K562 (cell line): ENCODE results near the gene VPS33B. TPM values are rescaled to one million over a fixed set of nuclear protein-coding genes. Genes with fewer than 3 reads are reported as not detected.

ENCODE experiments used
- ARID2 ChIP-seq: fragments of 450-650 bp; IDR thresholded peaks from 2 replicates; pipeline ENCODE4 v1.6.1; 2017; ENCODE audit warnings: antibody characterized with exemption, mild to moderate bottlenecking
- EHMT2 ChIP-seq: fragments of 450-650 bp; IDR thresholded peaks from 2 replicates; pipeline ENCODE4 v1.6.1; 2018; ENCODE audit warnings: antibody characterized with exemption
- ETV5 ChIP-seq: sonication (generic); formaldehyde crosslinking; IDR thresholded peaks from 2 replicates; pipeline ENCODE4 v1.4.0; 2020; ENCODE audit warnings: low read depth, mild to moderate bottlenecking, missing genetic modification reagents
- GTF2F1 ChIP-seq: IDR thresholded peaks from 2 replicates; pipeline ENCODE4 v1.6.1; 2011; ENCODE audit warnings: low read depth, low read length, improper control_type of control experiment
- JUN ChIP-seq, 2 experiments: sonication (generic) in 1 of 2; formaldehyde crosslinking in 1 of 2; IDR thresholded peaks; 2 replicates each; pipeline versions ENCODE4 v1.6.1 to v1.8.0; 2012 to 2022; ENCODE audit warnings: borderline replicate concordance in 2 of 2, mild to moderate bottlenecking in 2 of 2, improper control_type of control experiment in 1 of 2, low read depth in 1 of 2, low read length in 1 of 2, missing genetic modification reagents in 1 of 2
- KAT8 ChIP-seq: fragments of 450-650 bp; IDR thresholded peaks from 2 replicates; pipeline ENCODE4 v1.6.1; 2016; ENCODE audit warnings: low read depth, mild to moderate bottlenecking
- RBM17 ChIP-seq: fragments of 200-400 bp; formaldehyde crosslinking; IDR thresholded peaks from 2 replicates; pipeline ENCODE4 v1.6.1; 2017; ENCODE audit warnings: low read depth, mild to moderate bottlenecking, low read length, borderline replicate concordance
- SMARCB1 ChIP-seq: IDR thresholded peaks from 2 replicates; pipeline ENCODE4 v1.6.1; 2011; ENCODE audit warnings: improper control_type of control experiment, low read depth; ENCODE audit not compliant: insufficient read length
- STAG1 ChIP-seq: sonication (generic); formaldehyde crosslinking; IDR thresholded peaks from 2 replicates; pipeline ENCODE4 v1.5.0; 2020; ENCODE audit warnings: missing genetic modification reagents, borderline replicate concordance
- TAF15 ChIP-seq: fragments of 200-400 bp; formaldehyde crosslinking; IDR thresholded peaks from 2 replicates; pipeline ENCODE4 v1.6.1; 2017; ENCODE audit warnings: mild to moderate bottlenecking, low read depth, low read length, moderate library complexity
- TAF9B ChIP-seq: fragments of 450-650 bp; IDR thresholded peaks from 2 replicates; pipeline ENCODE4 v1.6.1; 2018; ENCODE audit warnings: mild to moderate bottlenecking; ENCODE audit not compliant: partially characterized antibody
- TBP ChIP-seq: optimal IDR thresholded peaks from 2 replicates; pipeline ENCODE3; 2011; ENCODE audit warnings: low read depth, low read length, improper control_type of control experiment
- ZBED1 ChIP-seq: IDR thresholded peaks from 2 replicates; pipeline ENCODE4 v1.6.1; 2014
- ZBTB9 ChIP-seq: fragments of 450-650 bp; formaldehyde crosslinking; IDR thresholded peaks from 2 replicates; pipeline ENCODE4 v1.4.0; 2020; ENCODE audit warnings: mild to moderate bottlenecking, moderate library complexity
- ZNF639 ChIP-seq, 2 experiments: fragments of 200-800 bp in 1 of 2; sonication (Bioruptor generic) in 1 of 2; sonication (generic) in 1 of 2; formaldehyde crosslinking in 1 of 2; IDR thresholded peaks in 1 of 2; conservative IDR thresholded peaks in 1 of 2; 2 replicates each; pipeline versions ENCODE4 v1.5.0 to v1.6.1; 2016 to 2020; ENCODE audit warnings: missing compliant biosample characterization in 1 of 2, missing genetic modification characterization in 1 of 2, missing genetic modification reagents in 1 of 2
- polyA plus RNA-seq, 8 experiments: library from polyadenylated mRNA; depleted of rRNA in 4 of 8; stranded (reverse) in 5 of 8; unstranded in 3 of 8; fragments of >200 nt; fragmentation: Nextera tagmentation in 2 of 8; fragmentation: Illumina TruSeq in 1 of 8; extraction: Ambion mirVana in 2 of 8; extraction: Trizol in 1 of 8; gene quantifications; 2 replicates each; pipeline versions ENCODE4 v1.2.1 to v1.2.3, GENCODE V29; 2011 to 2014; ENCODE audit warnings: inconsistent platforms in 1 of 8, missing spikeins in 1 of 8
- total RNA-seq, 7 experiments: library from RNA; depleted of rRNA in 6 of 7; stranded (reverse); fragments of >200 nt in 6 of 7; fragmentation: Illumina TruSeq in 2 of 7; extraction: Trizol in 2 of 7; gene quantifications; 2 replicates each; pipeline versions ENCODE4 v1.2.1 to v1.2.3, GENCODE V29; 2011 to 2021; ENCODE audit warnings: low replicate concordance in 1 of 7
- TF ChIP-seq, protein P1 (sequence below): fragments of 450-650 bp; formaldehyde crosslinking; IDR thresholded peaks from 2 replicates; pipeline ENCODE4 v1.4.0; 2022; ENCODE audit warnings: mild to moderate bottlenecking, moderate library complexity
- TF ChIP-seq, protein P2 (sequence below): sonication (generic); formaldehyde crosslinking; IDR thresholded peaks from 2 replicates; pipeline ENCODE4 v1.8.0; 2023; ENCODE audit warnings: missing genetic modification reagents, mild to moderate bottlenecking, borderline replicate concordance

The VPS33B gene
- total and polyA plus RNA-seq, 9 of the 15 experiments (the other 6 are each of a cell fraction or from before 2014, with no cell fraction given), result 9.4 to 25.5 (median 14.8) TPM

DNA sequence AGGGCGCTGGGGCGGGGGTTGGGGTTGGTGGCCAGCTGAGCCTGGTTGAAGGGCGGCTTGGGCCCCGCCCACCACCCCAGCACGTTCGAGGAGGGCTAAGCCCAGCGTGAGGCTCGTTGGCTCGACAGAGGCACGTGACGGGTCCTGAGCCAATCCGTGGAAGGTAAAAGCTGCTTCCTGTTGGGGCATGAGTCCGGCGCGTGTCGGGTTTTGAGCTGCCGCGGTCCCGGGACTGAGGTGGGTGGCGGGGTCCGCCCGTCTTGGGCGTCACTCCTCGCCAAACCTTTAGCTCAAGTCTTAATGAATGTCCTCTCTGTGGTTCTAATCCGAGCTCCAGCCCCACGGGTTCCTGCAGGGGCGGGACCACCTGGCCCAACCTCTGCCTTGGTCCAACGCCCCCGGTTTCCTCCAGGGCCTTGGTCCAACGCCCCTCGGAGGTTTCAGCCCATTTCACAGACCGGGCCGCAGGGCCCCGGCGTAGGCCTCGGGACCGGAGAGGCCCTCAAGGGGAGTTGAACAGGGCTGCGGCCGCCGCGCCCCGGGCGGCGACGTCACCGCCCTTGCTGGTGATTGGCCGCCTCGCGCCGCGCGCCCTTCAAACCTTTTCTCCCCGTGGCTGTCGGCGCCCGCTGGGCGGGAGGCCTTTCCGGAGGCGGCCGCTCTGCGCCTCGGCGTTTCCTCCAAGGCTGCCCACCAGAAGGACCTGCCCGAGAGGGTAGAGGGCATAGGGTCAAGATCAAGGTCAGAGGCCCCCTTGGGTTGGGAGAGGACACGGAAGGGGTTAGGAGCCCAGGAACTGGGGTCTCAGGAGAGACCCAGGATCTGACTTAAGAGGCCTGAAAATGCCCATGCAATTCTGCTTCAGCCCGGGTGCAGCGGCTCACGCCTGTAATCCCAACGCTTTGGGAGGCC lies 67.4 kb downstream of the VPS33B start, which contains the start of gene RCCD1 (continued):
- TF ChIP-seq ETV5 (peak; percentile 92), EHMT2 (no peak), RBM17 (no peak), TAF9B (peak; percentile 70), GTF2F1 (peak; percentile 34; the same call in 1 of the 2 replicates), ARID2 (no peak), ZBTB9 (CRISPR knock-in tag) (peak; percentile 89), TBP (peak; percentile 68), ZBED1 (0 out of 2 replicates have a peak, but pooled peaks have one; percentile 35), ZNF639 (CRISPR knock-in tag; conservative IDR thresholded peaks at IDR 0.05 in 1 of 2, IDR thresholded peaks at IDR 0.05 in 1 of 2) (peak in 1 of 2 experiments; percentile 77; a peak in 2 of 4 replicates), SMARCB1 (no peak), TAF15 (no peak), KAT8 (no peak), JUN (IDR thresholded peaks at IDR 0.05; ENCODE audit: borderline replicate concordance, low read depth, low read length) (peak; percentile 59; the same call in 1 of the 2 replicates), JUN (CRISPR knock-in tag; IDR thresholded peaks at IDR 0.05; ENCODE audit: borderline replicate concordance) (peak; percentile 73; the same call in 1 of the 2 replicates), STAG1 (CRISPR knock-in tag) (no peak)
- TF ChIP-seq, protein P1, sequence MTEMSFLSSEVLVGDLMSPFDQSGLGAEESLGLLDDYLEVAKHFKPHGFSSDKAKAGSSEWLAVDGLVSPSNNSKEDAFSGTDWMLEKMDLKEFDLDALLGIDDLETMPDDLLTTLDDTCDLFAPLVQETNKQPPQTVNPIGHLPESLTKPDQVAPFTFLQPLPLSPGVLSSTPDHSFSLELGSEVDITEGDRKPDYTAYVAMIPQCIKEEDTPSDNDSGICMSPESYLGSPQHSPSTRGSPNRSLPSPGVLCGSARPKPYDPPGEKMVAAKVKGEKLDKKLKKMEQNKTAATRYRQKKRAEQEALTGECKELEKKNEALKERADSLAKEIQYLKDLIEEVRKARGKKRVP, result 0 out of 2 replicates have a peak, but pooled peaks have one; percentile 19
- TF ChIP-seq, protein P2, sequence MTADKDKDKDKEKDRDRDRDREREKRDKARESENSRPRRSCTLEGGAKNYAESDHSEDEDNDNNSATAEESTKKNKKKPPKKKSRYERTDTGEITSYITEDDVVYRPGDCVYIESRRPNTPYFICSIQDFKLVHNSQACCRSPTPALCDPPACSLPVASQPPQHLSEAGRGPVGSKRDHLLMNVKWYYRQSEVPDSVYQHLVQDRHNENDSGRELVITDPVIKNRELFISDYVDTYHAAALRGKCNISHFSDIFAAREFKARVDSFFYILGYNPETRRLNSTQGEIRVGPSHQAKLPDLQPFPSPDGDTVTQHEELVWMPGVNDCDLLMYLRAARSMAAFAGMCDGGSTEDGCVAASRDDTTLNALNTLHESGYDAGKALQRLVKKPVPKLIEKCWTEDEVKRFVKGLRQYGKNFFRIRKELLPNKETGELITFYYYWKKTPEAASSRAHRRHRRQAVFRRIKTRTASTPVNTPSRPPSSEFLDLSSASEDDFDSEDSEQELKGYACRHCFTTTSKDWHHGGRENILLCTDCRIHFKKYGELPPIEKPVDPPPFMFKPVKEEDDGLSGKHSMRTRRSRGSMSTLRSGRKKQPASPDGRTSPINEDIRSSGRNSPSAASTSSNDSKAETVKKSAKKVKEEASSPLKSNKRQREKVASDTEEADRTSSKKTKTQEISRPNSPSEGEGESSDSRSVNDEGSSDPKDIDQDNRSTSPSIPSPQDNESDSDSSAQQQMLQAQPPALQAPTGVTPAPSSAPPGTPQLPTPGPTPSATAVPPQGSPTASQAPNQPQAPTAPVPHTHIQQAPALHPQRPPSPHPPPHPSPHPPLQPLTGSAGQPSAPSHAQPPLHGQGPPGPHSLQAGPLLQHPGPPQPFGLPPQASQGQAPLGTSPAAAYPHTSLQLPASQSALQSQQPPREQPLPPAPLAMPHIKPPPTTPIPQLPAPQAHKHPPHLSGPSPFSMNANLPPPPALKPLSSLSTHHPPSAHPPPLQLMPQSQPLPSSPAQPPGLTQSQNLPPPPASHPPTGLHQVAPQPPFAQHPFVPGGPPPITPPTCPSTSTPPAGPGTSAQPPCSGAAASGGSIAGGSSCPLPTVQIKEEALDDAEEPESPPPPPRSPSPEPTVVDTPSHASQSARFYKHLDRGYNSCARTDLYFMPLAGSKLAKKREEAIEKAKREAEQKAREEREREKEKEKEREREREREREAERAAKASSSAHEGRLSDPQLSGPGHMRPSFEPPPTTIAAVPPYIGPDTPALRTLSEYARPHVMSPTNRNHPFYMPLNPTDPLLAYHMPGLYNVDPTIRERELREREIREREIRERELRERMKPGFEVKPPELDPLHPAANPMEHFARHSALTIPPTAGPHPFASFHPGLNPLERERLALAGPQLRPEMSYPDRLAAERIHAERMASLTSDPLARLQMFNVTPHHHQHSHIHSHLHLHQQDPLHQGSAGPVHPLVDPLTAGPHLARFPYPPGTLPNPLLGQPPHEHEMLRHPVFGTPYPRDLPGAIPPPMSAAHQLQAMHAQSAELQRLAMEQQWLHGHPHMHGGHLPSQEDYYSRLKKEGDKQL (CRISPR knock-in tag), result 0 out of 2 replicates have a peak, but pooled peaks have one; percentile 36
